Measurements from ENCODE around the gene SRP14.
"Not testable (repeated sequence)": the region's sequence is repeated elsewhere in the genome, so short reads cannot be mapped to it uniquely, and the experiment has no call there.

Gene SRP14, protein sequence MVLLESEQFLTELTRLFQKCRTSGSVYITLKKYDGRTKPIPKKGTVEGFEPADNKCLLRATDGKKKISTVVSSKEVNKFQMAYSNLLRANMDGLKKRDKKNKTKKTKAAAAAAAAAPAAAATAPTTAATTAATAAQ

DNA sequence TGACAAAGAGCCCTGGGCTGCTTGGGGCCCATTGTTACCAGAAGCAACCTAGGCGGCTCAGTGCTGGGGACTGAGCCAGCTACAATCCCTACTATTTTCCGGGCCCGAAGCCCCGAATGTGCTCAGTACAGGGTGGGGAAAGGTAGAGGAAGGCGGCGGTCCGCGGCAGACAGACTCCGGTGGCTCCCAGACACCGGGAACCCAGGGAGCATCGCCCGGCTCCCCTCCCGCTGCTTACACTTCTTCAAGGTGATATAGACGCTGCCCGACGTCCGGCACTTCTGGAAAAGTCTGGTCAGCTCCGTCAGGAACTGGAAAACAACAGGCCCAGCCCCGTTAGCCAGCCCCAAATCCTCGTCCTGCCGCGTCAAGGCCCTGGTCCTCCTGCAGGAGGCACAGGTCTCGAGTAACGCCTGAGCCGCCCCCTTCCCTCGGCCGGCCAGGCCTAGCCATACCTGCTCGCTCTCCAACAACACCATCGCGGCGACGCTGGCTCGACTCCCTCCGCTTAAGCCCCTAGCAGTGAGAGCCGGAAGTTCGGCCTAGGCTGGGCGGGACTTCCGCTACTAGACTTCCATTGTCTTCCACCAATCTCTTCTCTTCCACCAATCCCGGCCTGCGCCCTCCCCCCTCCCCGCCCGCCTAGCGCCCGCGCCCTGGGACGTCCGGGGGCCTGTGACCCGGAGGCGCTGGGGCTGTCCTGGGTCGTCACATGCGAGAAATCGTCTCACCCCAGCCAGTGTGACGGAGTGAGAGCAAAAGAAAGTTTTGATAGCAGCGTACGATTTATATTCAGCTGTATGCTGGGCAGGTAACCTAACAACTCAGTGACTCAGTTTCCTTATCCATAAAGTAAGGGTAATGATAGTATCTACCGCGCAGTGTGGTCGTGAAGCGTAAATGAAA, at the start of gene SRP14:
Gene SRP14 (minus strand): TSS at position 544 of the 906 bp plus-strand sequence. CDS start 65 bp downstream, at position 479.
- DNase-seq (ENCODE audit: low read depth in 2 of 2), result peak; percentile 83 to 86

DNA sequence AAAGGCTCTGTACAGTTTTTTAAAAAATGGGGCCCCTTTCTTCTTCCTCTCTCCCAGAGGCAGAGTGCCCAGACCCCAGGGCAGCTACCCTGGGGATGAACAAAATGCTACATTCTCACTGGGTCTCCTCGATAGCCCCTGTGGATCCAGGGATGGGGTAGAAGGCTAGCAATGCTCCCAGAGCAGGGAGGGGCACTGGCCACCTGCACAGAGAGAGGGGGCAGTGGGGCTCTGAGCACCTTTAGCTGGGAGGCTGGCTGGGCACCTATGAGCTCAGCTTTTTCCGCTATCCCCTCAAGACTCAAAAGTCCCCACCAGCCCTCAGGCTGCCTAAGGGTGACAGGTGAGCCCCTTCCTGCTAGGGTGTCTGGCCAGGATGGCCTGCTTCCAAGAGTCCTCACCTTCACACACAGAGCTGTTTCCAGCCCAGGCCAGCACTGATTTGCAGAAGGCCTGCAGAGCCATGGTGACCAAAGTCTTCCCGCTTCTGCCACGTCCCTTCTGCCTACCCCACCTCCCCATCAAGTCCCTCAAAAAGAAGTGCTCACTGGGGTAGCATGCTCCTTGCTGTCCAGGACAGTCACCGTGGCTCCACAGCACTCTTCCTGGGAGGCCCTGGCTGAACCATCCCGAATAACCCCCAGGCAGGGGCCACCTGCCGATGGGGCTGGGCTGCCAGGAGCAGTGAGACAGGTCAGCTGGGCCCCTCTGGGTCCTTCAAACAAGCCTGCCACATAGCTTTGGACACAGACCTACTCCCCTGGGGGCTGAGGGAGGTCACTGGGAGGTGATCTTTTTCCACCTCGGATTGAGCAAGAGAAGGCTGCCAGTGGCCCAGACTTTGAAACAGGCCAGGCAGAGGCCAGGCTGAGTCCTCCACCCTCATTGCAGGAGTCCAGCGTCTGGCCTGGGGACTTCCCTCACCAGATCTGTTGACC, 49.3 kb upstream of the SRP14 start:
- DNase-seq (ENCODE audit: low read depth in 2 of 2), result no peak

DNA sequence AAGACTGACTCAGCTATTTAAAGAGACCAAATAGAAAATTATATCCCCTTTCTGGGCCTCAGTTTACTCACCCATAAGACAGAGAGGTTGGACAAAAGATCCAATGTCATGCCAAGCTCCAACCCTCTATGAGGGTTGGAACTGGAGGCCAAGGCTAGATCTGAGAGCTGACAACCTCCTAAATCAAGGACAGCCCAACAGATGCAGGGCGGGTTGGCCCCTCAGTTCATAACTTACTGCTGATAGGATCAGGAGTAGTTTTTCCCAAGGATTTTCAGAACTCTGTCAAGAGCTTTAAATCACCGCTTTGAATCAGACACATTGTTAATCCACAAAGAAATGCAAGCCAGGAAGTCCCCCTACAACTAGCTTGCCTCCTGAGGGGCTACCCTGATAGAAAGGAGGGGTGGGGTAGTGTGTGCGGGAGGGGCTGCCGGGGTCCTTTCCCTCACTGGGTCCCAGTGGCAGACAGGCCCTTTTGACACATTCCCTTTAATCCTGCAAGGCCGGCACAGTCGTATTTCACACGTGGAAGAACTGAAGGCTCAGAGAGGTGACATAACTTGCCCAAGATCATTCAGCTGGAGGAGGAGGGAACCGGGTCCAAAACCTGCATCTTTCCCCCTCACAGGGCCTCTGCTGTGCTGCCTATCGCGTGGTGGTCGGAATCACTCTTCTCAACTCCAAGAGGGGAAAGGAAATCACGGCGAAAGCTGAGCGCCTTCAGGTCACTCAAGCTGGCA, 48.3 kb upstream of the SRP14 start:
- no peak for DNase-seq (ENCODE audit: low read depth in 2 of 2)

DNA sequence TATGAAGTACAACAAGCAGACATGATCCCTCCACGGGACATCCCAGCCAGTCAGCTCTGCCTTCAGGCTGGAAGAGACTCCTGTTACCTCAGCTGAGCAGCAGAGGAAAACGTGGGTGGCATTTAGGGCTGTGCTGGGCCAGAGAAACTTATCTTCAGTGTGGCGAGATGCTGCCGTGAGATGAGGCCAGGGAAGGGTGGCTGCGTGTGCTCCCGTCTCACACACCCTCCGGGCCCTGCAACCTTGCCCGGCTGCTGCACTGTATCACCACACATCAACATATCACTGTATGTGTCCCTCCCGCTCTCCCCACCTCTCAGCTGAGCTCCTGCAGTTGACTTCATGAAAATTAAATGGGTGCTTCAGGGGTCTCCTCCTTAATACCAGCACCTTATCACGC, 46.3 kb upstream of the SRP14 start:
- no peak for DNase-seq (ENCODE audit: low read depth in 2 of 2)

DNA sequence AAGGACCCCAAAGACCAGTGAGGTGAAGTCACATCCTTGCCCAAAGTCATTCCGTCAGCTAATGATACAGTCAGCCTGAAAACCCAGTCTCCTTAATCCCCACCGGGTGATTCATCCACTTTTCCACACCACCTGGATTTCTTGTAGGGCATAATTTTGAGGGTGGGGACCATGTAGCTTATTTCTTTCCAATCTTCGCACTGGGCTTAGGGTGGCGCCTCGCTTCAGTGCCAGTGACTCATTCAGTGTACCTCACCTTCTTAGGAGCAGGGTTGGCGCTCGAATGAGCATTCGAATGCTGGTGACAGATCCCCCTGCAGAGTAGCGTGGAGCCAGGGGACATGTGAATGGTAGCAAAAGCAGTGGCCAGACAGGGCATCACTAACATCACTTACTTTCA, 45.7 kb upstream of the SRP14 start:
- DNase-seq (ENCODE audit: low read depth in 2 of 2), result no peak

DNA sequence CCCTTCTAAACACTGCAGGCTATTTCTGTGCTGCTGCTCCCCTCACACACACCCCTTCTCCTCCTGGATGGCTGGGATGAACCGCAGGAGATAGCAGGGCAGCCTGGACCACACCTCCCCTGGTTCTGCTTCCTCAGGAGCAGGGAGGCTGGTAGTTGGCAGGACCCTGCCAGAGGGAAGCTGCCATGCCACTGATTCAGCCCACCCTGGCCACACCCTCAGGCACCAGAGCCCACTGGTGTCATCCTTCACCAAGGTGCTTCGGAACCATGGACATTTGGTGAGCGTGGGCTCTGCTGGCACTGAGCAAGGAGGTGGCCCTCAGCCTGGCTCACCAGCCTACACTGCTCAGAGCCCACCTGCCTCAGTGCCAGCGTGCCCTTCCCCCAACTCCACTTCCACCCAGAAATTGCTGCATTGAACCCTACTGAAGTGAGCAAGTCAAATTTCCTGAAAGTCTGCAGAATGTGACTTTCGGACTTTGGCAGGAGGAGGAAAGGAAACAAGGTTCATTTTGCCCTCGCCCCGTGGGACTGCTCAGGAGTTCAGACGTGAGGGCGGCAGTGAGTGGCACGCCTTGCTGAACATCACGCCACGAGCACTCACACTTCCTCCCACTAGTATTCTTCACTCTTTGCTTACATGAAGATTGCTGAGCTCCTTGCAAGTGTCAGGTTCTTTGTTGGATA, 43.4 kb upstream of the SRP14 start:
- no peak for DNase-seq (ENCODE audit: low read depth in 2 of 2)

DNA sequence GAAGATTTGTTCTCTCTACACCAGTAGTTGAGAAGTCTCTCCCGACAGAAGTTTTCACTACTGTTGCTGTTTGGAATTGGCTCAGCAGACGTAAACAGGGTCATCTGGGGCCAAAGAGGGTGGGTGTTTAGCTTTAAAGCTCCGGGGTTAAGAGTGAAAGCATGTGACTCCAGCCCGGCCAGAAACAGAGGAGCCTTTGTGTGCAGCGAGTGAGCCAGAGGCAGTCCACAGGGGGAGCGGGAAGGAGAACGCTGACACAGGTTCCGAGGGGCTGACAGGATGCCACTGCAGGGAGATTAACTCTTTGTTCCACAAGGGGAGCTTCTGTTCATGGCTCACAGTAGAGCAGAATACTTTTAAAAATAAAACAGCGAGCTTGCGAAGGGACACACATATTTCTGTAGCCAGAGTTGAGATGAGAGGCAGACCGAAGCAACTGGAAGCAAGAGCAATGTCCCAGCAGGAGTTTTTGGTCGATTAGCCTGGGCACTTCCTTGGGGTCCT, 42.8 kb upstream of the SRP14 start:
- DNase-seq (ENCODE audit: low read depth in 2 of 2), result no peak

DNA sequence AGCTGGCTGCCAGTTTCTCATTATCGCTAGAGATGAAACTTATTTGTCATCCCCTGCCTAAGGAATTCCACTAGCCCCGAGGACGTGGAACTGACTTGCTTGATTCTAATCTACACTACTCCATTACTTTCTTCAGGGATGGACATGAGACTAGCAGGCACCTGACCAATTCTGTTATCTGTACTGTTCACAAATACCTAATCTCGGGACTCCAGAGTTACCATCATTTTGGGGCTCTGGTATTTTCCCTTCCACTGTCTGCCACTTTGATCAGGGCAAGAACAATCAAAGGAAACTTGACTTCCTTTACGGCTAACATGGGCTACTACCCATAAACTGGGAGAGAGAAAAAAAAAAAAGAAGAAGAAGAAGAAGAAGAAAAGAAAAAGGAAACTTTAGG, 41.9 kb upstream of the SRP14 start:
- no peak for DNase-seq (ENCODE audit: low read depth in 2 of 2)

DNA sequence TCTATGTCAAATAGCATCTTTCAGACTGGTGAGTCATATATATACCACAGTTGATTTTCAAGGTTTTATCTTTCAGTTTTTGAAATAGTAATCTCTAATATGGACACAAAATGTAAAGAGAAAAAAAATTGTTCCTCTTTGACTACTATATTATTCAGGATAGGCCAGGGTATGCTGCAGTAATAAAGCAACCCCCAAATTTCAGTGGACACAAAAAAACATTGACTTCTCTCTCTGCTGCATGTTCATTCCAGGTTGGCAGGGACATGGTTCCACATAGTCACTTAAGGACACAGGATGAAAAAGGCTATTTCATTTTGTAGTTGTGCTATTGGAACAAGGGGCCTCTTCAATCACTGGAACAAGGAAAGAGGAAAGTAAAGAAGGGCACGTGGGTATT, 41.1 kb upstream of the SRP14 start:
- DNase-seq (ENCODE audit: low read depth in 2 of 2), result no peak

DNA sequence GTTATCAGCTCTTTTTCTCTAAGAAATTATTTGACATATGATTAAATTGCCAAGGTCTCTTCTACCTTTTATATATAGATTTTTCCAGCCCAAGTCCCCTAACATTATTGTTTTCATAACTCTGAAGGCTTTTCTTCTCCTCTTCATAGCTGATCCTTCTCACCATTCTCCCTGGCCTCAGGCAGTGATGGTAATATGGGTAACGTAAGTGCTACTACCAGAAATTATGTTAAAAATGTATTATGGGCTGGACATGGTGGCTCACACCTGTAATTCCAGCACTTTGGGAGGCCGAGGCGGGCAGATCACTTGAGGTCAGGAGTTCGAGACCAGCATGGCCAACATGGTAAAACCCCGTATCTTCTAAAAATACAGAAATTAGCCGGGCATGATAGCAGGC, 40.5 kb upstream of the SRP14 start:
- no peak for DNase-seq (ENCODE audit: low read depth in 2 of 2)

DNA sequence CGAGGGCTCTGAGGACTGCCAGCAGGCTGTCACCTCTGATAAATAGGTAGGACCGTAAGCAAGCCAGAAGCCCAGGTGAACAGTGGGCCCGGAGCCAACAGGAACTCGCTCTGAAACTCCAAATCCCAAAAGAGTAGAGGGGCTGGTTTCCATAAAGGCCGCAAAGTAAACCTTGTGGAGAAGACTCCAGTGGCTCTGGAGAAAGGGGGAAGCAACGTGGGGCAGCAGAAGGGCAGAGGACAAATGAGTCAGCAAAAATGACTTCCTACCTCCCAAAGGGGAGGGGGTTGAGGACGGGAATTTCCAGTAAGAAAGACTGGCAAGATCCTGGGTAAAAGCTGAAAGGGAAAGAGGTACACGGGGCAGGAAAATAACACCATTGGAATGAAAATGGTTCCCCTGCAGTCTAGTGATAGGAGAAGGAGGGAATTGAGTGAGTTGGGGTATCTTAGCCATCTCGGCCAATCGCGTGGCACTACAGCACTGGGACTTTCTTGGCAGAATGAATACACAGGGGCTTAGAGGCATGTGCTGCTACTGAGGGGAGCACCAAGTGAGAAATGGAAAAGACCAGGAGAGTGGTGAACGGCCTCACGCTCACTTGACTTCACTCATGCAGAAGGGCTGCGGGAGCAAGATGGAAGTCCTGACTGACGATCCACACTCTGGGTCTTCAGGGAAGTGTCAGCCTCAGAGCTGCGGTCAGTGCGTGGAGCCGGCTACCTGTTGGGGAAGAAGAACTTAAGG, 36.5 kb upstream of the SRP14 start:
- no peak for DNase-seq (ENCODE audit: low read depth in 2 of 2)

DNA sequence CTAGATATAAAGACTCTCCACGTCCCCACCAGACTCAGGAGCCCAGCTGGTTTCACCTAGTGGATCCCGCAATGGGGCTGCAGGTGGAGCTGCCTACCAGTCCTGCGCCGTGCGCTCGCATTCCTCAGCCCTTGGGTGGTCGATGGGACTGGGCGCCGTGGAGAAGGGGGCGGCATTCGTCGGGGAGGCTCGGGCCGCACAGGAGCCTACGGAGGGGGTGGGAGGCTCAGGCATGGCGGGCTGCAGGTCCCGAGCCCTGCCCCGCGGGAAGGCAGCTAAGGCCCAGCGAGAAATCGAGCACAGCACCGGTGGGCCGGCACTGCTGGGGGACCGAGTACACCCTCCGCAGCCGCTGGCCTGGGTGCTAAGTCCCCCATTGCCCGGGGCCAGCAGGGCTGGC, 35.7 kb upstream of the SRP14 start:
- DNase-seq (ENCODE audit: low read depth in 2 of 2), result not testable (repeated sequence)

DNA sequence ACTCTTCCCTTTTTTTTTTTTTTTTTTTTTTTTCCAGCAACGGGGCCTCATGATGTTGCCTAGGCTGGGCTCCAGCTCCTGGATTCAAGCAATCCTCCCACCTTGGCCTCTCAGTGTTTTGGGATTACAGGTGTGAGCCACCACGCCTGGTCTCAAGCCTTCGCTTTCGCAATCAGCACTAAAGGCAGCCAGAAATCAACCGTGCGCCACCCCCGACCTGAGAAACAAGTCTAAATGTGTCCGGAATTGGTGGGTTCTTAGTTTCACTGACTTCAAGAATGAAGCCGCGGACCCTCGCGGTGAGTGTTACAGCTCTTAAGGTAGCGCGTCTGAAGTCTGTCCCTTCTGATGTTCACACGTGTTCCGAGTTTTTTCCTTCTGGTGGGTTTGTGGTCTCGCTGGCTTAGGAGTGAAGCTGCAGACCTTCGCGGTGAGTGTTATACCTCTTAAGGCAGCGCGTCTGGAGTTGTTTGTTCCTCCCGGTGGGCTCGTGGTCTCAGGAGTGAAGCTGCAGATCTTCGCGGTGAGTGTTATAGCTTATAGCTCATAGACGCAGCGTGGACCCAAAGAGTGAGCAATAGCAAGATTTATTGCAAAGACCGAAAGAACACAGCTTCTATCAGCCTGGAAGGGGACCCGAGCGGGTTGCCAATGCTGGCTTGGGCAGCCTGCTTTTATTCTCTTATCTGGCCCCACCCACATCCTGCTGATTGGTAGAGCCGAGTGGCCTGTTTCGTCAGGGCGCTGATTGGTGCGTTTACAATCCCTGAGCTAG, 34.9 kb upstream of the SRP14 start:
- DNase-seq (ENCODE audit: low read depth in 2 of 2), result not testable (repeated sequence)

DNA sequence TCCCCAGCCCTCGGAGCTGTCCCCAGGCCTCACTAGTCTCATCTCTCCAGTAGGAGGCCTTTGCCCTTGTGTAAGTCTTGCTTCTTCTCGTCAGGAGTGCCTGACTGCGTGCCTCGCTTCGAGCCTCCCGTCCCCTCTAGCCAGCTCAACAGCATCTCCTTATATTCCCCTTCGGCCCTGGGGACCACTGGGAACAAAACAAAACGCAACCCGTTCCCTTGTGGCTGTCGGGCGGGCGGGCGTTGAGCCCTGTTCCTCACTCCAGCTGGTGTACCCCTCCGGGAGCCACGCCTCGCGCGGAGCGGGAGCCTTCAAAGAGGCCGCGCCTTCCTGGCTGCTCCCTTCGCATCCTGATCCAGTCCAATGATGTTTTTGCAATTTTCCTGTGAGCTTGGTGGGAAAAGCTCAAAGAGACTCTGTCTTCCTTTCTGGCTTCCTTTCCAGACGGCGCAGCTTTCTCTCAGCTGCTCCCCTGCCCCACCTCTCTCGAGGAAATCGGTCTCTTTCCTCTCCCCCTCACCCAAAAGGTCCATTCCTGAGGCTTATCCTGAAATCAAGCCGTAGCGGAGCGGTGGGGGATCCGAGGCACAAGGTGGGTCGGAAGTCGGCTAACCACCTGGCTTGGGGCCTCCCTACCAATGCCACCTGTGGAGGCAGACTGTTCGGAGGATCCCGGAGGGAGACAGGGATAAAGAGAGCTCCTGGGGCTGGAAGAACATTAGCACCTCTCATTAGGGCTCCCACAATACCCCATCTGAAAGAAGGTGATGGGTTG, 33.4 kb upstream of the SRP14 start:
- no peak for DNase-seq (ENCODE audit: low read depth in 2 of 2)

DNA sequence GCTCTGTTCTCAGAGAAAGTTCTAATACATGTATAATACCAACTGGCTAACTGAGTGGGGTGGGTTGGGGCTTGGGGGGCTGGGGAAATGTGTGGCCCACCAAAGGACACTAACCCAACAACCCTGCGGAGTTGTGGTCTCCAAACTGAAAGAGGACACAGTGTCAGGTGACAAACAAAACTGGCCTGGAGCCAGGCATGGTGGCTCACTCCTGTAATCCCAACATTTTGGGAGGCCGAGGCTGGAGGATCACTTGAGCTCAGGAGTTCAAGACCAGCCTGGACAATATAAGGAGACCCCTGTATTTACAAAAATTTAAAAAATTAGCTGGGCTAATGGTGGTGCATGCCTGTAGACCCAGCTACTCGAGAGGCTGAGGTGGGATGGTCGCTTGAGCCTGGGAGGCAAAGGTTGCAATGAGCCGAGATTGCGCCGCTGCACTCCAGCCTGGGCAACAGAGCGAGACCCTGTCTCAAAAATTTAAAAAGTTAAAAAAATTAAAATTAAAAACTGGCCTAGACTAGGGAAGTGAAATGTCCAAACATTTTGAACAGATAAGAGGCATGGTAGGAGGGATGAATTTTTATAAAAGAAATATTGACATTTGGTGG, 31.7 kb upstream of the SRP14 start:
- DNase-seq (ENCODE audit: low read depth in 2 of 2), result no peak

DNA sequence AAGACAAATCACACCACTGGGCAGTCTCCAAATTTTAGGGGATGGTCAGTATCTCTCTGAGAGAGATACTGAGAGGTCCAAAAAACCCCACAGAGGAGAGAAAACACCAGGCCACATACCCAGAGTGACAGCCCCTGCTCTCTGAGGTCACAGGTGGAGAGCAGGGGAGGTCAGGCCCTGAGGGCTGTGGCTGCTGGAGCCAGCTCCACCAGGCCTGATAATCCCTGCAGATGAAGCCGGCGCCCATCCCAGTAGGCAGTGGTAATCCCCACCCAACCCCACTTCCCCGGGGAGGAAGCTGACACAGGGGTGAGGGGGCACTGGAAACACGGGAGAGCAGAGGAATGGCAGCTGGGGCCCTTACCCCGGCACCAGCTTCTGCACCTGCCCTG, 31.2 kb upstream of the SRP14 start:
- no peak for DNase-seq (ENCODE audit: low read depth in 2 of 2)

DNA sequence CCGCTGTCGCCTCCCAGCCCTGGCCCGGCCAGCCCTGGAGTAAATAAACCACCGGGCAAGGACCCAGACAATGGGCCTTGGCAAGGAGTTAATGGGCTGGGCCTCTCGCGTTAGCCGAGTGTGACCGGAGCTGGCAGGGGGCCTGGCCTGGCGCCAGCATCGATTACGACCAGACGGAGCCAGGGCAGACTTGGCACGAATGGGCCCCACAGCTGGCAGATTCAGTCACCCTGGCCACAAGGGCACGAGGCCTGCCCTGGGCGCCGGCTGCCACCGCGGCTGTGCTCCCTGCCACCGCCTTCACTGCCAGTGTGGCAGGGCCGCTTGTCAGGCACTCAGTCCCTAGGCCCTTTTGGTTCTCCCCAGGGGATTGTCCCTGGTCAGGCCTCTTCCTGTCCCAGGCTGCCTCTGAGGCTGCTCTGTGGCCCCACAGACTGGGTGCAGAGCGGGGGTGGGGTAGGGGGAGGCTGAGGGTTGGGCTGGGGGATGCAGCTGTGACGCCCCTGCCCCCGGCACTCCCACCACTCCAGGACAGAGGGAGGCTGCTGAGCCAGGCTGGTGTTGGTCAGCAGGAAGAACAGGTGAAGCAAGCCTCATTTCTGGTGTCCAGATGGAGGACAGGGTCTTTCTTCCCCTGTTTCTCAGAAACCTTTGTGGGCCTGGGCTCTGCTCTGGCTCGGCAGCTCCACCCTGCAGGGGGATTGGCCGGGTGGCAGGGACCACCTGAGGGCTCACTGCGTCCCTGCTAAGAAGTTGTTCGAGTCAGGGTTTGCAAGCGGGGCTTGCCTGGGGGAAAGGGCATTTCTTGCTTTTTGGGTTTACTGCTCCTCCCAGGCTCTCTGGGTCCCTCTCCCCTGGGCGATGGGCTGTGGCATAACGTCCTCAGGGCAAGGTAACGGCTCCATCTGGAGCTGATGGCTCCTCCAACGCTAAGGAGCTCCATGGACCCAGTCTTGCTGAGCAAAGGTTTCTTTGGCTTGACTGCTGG, 30.5 kb upstream of the SRP14 start:
- no peak for DNase-seq (ENCODE audit: low read depth in 2 of 2)

Measured in stimulated activated CD8-positive, alpha-beta memory T cell treated with anti-CD3 and anti-CD28 coated beads, Interleukin-2, amount 100 ng/mL, for 1 hour (primary cell).